Measurements from ENCODE around the gene NAT14. TPM values are rescaled to one million over a fixed set of nuclear protein-coding genes. Genes with fewer than 3 reads are reported as not detected.

NAT14 gene
- total RNA-seq, 1 experiment from 2014 or later: 55.3 TPM

GRCh38 chr19:55527197-55528029 lies 42.4 kb downstream of the NAT14 start:
- intact Hi-C loops (cut with micrococcal nuclease): no loop called here
- TF ChIP-seq SRF (IDR thresholded peaks at IDR 0.05; ENCODE audit: low read depth) (no peak), FOSL1 (IDR thresholded peaks at IDR 0.05; ENCODE audit: low read depth) (no peak)
- DNase-seq (ENCODE audit: low read depth, low spot score) (no peak), ATAC-seq (no peak)
- Histone ChIP-seq H3K36me3 (ENCODE audit: control insufficient read depth in 1 of 2, insufficient read depth in 2 of 2, low read length in 2 of 2) (no peaks in the 10 kb centered on the region), H2AFZ (ENCODE audit: low read depth, low read length, poor library complexity, severe bottlenecking) (no peak overlapping the region), H3K9me3 (ENCODE audit: control insufficient read depth in 1 of 2, insufficient read depth in 1 of 2, low read depth in 1 of 2, low read length in 2 of 2) (peaks cover 0 to 4% of the 10 kb centered on the region in 2 experiments; a peak in 1 of 4 replicates), H3K4me3 (replicated peaks in 1 of 2; ENCODE audit: low read depth in 1 of 2, low read length in 2 of 2) (no peak overlapping the region), H3K9me2 (ENCODE audit: insufficient read depth) (no peaks in the 10 kb centered on the region), H4K20me1 (ENCODE audit: insufficient read depth) (no peaks in the 10 kb centered on the region), H3K9ac (ENCODE audit: low read length) (no peak overlapping the region), H3K79me2 (ENCODE audit: insufficient read depth, low read length) (no peaks in the 10 kb centered on the region), H3K4me2 (ENCODE audit: low read length) (no peak overlapping the region), H3K4me1 (ENCODE audit: control insufficient read depth in 1 of 2, insufficient read depth in 2 of 2, low read length in 2 of 2) (peaks cover 0 to 4% of the 10 kb centered on the region in 2 experiments; a peak in 1 of 4 replicates), H3K27me3 (ENCODE audit: insufficient read depth, low read length) (no peaks in the 10 kb centered on the region), H3K27ac (ENCODE audit: low read depth, low read length) (no peak overlapping the region)
- ChIA-PET POLR2A (no interaction called here), RAD21 (ENCODE audit: low non-redundant PET in 1 of 2, low total read pairs in 2 of 2, uncharacterized antibody in 2 of 2, unreplicated experiment in 2 of 2) (no interaction called here), CTCF (no interaction called here)
- no TSS peak for BruUV-seq (replicated peaks)

GRCh38 chr19:55528030-55528803 lies 43.2 kb downstream of the NAT14 start:
- Histone ChIP-seq H3K4me2 (ENCODE audit: low read length) (no peak overlapping the region), H3K4me1 (ENCODE audit: control insufficient read depth in 1 of 2, insufficient read depth in 2 of 2, low read length in 2 of 2) (peaks cover 0 to 4% of the 10 kb centered on the region in 2 experiments; a peak in 1 of 4 replicates), H3K9me3 (ENCODE audit: control insufficient read depth in 1 of 2, insufficient read depth in 1 of 2, low read depth in 1 of 2, low read length in 2 of 2) (peaks cover 0 to 4% of the 10 kb centered on the region in 2 experiments; a peak in 1 of 4 replicates), H2AFZ (ENCODE audit: low read depth, low read length, poor library complexity, severe bottlenecking) (no peak overlapping the region), H4K20me1 (ENCODE audit: insufficient read depth) (no peaks in the 10 kb centered on the region), H3K27me3 (ENCODE audit: insufficient read depth, low read length) (no peaks in the 10 kb centered on the region), H3K36me3 (ENCODE audit: control insufficient read depth in 1 of 2, insufficient read depth in 2 of 2, low read length in 2 of 2) (no peaks in the 10 kb centered on the region), H3K27ac (ENCODE audit: low read depth, low read length) (no peak overlapping the region), H3K79me2 (ENCODE audit: insufficient read depth, low read length) (no peaks in the 10 kb centered on the region), H3K4me3 (replicated peaks in 1 of 2; ENCODE audit: low read depth in 1 of 2, low read length in 2 of 2) (no peak overlapping the region), H3K9ac (ENCODE audit: low read length) (no peak overlapping the region), H3K9me2 (ENCODE audit: insufficient read depth) (no peaks in the 10 kb centered on the region)
- ChIA-PET RAD21 (ENCODE audit: low non-redundant PET in 1 of 2, low total read pairs in 2 of 2, uncharacterized antibody in 2 of 2, unreplicated experiment in 2 of 2) (no interaction called here), POLR2A (no interaction called here), CTCF (no interaction called here)
- TF ChIP-seq ZBTB33 (IDR thresholded peaks at IDR 0.05; ENCODE audit: extremely low read depth, insufficient replicate concordance, low read length): no peak
- TF ChIP-seq FOSL1 (IDR thresholded peaks at IDR 0.05; ENCODE audit: low read depth): no peak
- no peak for TF ChIP-seq EZH2 (IDR thresholded peaks at IDR 0.05)
- no TSS peak for BruUV-seq (replicated peaks)
- DNase-seq (ENCODE audit: low read depth, low spot score): no peak
- intact Hi-C loops (cut with micrococcal nuclease): no loop called here
- ATAC-seq: no peak
